ENCODE results near the gene TNFSF12.

Gene TNFSF12

DNA sequence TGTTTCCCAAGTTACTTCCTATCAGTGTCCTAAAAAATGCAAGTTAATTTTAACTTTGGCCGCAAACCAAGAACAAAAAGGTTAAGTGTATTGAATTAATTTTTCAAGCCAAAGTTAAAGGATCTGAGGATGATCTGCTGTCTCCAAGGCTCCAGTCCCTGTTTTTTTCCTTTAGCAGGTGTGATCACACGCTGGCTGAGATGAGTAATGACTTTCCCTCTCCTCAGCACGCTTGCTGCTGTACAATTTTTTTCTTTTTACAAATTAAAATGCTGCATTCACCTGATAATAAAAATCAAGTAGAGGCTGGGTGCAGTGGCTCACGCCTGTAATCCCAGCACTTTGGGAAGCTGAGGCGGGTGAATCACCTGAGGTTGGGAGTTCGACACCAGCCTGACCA, 3.9 kb upstream of the TNFSF12 start:
- no peak for DNase-seq (ENCODE audit: low read depth in 2 of 2)

DNA sequence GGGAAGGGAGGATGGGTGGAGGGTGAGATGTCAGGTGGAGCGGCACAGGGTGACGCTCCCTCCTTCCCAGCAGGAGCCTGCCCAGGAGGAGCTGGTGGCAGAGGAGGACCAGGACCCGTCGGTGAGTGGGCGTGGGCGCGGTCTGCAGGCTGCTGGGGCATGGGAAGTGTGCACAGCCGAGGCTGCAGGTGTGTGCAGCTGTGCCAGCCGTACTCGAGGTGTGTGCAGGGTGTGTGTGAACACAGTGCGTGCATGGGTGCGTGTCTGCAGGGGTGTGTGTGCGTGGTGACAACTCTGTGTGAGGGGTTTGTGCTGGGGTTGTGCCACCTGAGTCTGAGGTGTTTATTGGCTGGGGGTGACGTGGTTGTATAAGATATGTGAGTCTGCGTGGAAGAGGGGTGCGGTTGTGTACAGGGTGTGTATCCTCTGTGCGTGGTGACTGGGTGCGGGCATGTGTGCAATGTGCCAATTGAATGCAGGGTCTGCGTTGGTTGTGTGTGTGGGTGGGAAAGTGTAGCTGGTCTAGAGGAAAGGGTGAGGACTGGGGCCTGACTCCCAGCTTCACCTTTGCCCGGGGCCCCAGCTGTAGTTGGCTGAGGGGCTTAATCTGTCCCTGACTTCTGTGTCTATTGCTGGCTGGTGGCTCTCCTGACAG, 670 bp downstream of the TNFSF12 start:
- DNase-seq (ENCODE audit: low read depth in 2 of 2): no peak

GRCh38 chr17:7550344-7550743, 1.5 kb downstream of the TNFSF12 start:
- no peak for DNase-seq (ENCODE audit: low read depth in 2 of 2)

DNA sequence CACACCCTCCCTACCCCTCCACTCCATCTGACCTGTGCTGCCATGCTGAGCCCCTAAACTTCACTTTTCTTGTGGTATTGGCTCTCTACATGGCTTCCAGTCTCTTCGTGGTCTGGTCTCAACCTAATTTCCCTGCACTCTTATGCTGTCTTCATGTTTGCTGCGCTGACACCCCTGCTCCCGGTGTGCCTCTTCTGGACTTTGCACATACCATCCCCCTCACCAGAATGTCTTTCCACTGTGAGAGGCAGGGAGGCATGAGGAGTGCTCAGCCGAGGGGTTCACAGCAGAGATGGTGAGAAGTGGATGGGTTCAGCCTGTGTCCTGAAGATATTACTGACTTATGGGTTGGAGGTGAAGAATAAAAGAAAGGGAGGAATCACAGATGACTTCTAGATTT, 2.5 kb downstream of the TNFSF12 start:
- no peak for DNase-seq (ENCODE audit: low read depth in 2 of 2)

GRCh38 chr17:7552621-7553051, 3.8 kb downstream of the TNFSF12 start:
- no peak for DNase-seq (ENCODE audit: low read depth in 2 of 2)

DNA sequence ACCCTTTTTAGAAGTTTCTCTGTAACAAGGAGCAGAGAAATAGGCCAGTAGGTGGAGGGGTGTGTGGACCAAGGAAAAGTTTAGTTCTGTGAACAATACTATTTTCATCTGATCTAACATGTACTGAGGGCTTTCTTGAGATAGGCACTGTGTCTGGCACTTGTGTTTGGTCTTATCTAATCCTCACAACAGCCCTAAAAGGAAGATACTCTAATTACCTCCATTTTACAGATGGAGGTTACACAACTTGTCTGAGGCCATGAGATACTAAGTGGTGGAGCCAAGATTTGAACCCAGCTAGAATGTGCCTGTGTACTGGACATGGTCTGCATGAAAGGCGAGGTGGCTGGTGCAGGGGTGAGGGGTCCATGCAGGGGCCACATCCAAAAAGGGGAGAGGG, 4.5 kb downstream of the TNFSF12 start:
- DNase-seq (ENCODE audit: low read depth in 2 of 2): no peak

GRCh38 chr17:7555320-7555948, 6.6 kb downstream of the TNFSF12 start:
- no peak for DNase-seq (ENCODE audit: low read depth in 2 of 2)

GRCh38 chr17:7556627-7557026, 7.8 kb downstream of the TNFSF12 start:
- DNase-seq (ENCODE audit: low read depth in 2 of 2): no peak

DNA sequence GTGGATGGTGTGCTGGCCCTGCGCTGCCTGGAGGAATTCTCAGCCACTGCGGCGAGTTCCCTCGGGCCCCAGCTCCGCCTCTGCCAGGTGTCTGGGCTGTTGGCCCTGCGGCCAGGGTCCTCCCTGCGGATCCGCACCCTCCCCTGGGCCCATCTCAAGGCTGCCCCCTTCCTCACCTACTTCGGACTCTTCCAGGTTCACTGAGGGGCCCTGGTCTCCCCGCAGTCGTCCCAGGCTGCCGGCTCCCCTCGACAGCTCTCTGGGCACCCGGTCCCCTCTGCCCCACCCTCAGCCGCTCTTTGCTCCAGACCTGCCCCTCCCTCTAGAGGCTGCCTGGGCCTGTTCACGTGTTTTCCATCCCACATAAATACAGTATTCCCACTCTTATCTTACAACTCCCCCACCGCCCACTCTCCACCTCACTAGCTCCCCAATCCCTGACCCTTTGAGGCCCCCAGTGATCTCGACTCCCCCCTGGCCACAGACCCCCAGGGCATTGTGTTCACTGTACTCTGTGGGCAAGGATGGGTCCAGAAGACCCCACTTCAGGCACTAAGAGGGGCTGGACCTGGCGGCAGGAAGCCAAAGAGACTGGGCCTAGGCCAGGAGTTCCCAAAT, 8.4 kb downstream of the TNFSF12 start:
- no peak for DNase-seq (ENCODE audit: low read depth in 2 of 2)

GRCh38 chr17:7557775-7558543, 9.1 kb downstream of the TNFSF12 start:
- DNase-seq (ENCODE audit: low read depth in 2 of 2): no peak

- DNase-seq (ENCODE audit: low read depth in 2 of 2): no peak
These were observed 9.9 kb downstream of the TNFSF12 start, which contains the start of gene TNFSF13 for GRCh38 chr17:7558544-7559319. Gene TNFSF13, plus strand, starts transcription at chr17:7558750. Its CDS starts 290 bp downstream, at chr17:7559040.

GRCh38 chr17:7559320-7560171, 10.7 kb downstream of the TNFSF12 start:
- DNase-seq (ENCODE audit: low read depth in 2 of 2): no peak

DNA sequence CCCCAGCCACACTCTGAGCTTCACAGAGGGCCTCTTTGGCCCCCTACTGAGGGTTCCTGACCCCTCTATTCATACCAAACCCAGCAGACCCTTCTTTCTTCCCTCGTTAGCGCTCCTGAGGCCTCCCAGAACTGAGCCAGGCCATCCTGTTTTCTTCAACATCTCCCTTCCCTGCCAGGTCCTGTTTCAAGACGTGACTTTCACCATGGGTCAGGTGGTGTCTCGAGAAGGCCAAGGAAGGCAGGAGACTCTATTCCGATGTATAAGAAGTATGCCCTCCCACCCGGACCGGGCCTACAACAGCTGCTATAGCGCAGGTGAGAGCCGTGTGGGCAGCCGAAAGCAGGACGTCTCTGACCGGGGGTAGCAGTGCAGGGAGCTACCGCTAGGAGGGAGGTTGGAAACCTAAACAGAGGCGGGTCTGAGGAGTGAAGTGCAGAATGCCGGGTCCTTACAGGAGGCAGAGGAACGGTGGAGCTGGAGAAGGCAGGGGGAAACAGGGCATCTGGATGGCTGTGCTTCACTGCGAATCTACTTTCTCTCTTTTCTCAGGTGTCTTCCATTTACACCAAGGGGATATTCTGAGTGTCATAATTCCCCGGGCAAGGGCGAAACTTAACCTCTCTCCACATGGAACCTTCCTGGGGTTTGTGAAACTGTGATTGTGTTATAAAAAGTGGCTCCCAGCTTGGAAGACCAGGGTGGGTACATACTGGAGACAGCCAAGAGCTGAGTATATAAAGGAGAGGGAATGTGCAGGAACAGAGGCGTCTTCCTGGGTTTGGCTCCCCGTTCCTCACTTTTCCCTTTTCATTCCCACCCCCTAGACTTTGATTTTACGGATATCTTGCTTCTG, 11.5 kb downstream of the TNFSF12 start:
- DNase-seq (ENCODE audit: low read depth in 2 of 2): no peak

DNA sequence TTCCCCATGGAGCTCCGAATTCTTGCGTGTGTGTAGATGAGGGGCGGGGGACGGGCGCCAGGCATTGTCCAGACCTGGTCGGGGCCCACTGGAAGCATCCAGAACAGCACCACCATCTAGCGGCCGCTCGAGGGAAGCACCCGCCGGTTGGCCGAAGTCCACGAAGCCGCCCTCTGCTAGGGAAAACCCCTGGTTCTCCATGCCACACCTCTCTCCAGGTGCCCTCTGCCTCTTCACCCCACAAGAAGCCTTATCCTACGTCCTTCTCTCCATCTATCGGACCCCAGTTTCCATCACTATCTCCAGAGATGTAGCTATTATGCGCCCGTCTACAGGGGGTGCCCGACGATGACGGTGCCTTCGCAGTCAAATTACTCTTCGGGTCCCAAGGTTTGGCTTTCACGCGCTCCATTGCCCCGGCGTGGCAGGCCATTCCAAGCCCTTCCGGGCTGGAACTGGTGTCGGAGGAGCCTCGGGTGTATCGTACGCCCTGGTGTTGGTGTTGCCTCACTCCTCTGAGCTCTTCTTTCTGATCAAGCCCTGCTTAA, 12.2 kb downstream of the TNFSF12 start:
- DNase-seq (ENCODE audit: low read depth in 2 of 2): peak; percentile 61 to 73

DNA sequence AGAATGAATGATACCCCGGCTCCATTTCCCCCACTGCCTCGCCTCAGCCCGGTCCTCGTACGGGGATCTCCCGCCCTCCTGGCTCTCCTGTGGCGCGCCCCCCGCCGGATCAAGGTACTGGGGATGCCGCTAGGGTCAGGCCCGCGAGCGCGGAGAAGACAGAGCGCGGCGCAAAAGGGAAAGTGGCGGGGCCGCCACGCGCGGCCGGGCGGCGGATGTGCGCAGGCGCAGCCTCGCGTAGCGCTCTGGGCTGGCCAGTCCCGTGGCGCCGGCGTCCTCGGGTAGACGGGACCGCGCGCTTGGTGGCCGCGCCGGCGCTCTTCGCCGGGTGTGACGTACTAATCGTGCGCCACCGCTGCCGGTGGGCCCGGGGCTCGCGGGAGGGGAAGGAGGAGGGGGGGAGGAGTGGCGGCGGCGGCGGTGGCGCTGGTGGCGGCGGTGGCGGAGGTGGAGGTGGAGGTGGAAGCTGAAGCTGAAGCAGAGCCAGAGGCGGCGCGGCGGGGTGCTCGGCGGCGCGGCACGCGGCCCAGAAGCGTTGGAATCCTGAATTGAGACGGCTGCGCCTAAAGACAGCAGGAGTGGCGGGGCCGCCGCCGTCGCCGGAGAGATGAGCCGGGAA, 12.8 kb downstream of the TNFSF12 start, which contains the start of gene SENP3:
Gene SENP3, plus strand, starts transcription at position 331 of the 619 bp plus-strand sequence. CDS start 1,158 bp downstream, outside the sequence.
- DNase-seq (ENCODE audit: low read depth in 2 of 2): peak; percentile 76 to 79

GRCh38 chr17:7562208-7562605, 13.3 kb downstream of the TNFSF12 start:
- DNase-seq (ENCODE audit: low read depth in 2 of 2): no peak

- no peak for DNase-seq (ENCODE audit: low read depth in 2 of 2)
These were observed 14.4 kb downstream of the TNFSF12 start for GRCh38 chr17:7563115-7563869.

DNA sequence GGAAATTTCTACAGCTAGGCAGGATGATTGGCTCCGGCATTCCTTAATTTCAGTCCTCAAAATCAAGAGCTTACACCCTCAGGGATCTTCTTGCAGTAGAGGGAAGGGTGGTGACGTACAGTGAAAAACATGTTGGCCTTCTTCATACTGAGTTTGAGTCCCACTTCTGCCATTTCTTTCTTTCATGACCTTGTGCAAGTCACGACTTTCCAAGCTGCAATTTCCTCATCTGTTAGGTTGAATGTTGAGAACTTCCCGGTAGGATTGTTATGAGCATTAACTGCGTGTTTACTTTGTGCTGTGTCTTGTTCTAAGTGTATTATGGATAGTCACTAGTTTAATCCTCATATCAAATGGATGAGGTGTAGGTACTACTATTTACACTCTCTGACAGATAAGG, 20.7 kb downstream of the TNFSF12 start:
- no peak for DNase-seq (ENCODE audit: low read depth in 2 of 2)
